ENCODE measurements around the gene TSC22D1.

GRCh38 chr13:44385847-44386246 is 190.3 kb downstream of the TSC22D1 start:
- no peak for TF ChIP-seq MXI1 (conservative IDR thresholded peaks at IDR 0.05; ENCODE audit: poor library complexity, severe bottlenecking)
- TF ChIP-seq CTCF (IDR thresholded peaks at IDR 0.05; ENCODE audit: poor library complexity, severe bottlenecking) = no peak
- TF ChIP-seq TAF1 (IDR thresholded peaks at IDR 0.05; ENCODE audit: low read depth) = no peak
- TF ChIP-seq SMC3 (conservative IDR thresholded peaks at IDR 0.05; ENCODE audit: poor library complexity) = no peak

All from neural cell (in vitro differentiated cells).